Glutamatergic neuron (in vitro differentiated cells): ENCODE data around the gene TRIM17. TPM values are rescaled to one million over a fixed set of nuclear protein-coding genes. Genes with fewer than 3 reads are reported as not detected.

Experiments
- DNase-seq: peaks from one replicate; pipeline ENCODE4 v3.0.0; 2022
- H3K27ac Mint-ChIP-seq: one replicate; pipeline ENCODE4 v1.8.0; 2020; ENCODE audit warnings: mild to moderate bottlenecking, mixed read lengths, inconsistent platforms; ENCODE audit not compliant: unreplicated experiment
- H3K27me3 Mint-ChIP-seq: one replicate; pipeline ENCODE4 v1.8.0; 2020; ENCODE audit warnings: mild to moderate bottlenecking, moderate library complexity, mixed read lengths, inconsistent platforms; ENCODE audit not compliant: unreplicated experiment
- H3K36me3 Mint-ChIP-seq: one replicate; pipeline ENCODE4 v1.8.0; 2020; ENCODE audit warnings: mild to moderate bottlenecking, mixed read lengths, inconsistent platforms; ENCODE audit not compliant: unreplicated experiment
- H3K4me1 Mint-ChIP-seq: one replicate; pipeline ENCODE4 v1.8.0; 2020; ENCODE audit warnings: mild to moderate bottlenecking, low read depth, mixed read lengths, inconsistent platforms; ENCODE audit not compliant: unreplicated experiment
- H3K4me3 Mint-ChIP-seq: one replicate; pipeline ENCODE4 v1.8.0; 2020; ENCODE audit warnings: mild to moderate bottlenecking, mixed read lengths, inconsistent platforms; ENCODE audit not compliant: unreplicated experiment
- H3K9me3 Mint-ChIP-seq: one replicate; pipeline ENCODE4 v1.8.0; 2020; ENCODE audit warnings: mild to moderate bottlenecking, moderate library complexity, mixed read lengths, inconsistent platforms; ENCODE audit not compliant: unreplicated experiment
- total RNA-seq: library from RNA; stranded (reverse); fragmentation: NEBNext Ultra II Directional; extraction: Animal tissue kit (Norgen Biotek cat#: 25700); gene quantifications from one replicate; pipeline ENCODE4 v1.2.1, GENCODE V29; 2021; ENCODE audit not compliant: unreplicated experiment
- TF ChIP-seq, protein P1 (sequence below): fragments of 200-600 bp; sonication (generic); IDR thresholded peaks from one replicate; pipeline ENCODE4 v1.5.0; 2021; ENCODE audit not compliant: partially characterized antibody, unreplicated experiment

Gene TRIM17
- total RNA-seq, 1 donor from 2014 or later, result not detected

DNA sequence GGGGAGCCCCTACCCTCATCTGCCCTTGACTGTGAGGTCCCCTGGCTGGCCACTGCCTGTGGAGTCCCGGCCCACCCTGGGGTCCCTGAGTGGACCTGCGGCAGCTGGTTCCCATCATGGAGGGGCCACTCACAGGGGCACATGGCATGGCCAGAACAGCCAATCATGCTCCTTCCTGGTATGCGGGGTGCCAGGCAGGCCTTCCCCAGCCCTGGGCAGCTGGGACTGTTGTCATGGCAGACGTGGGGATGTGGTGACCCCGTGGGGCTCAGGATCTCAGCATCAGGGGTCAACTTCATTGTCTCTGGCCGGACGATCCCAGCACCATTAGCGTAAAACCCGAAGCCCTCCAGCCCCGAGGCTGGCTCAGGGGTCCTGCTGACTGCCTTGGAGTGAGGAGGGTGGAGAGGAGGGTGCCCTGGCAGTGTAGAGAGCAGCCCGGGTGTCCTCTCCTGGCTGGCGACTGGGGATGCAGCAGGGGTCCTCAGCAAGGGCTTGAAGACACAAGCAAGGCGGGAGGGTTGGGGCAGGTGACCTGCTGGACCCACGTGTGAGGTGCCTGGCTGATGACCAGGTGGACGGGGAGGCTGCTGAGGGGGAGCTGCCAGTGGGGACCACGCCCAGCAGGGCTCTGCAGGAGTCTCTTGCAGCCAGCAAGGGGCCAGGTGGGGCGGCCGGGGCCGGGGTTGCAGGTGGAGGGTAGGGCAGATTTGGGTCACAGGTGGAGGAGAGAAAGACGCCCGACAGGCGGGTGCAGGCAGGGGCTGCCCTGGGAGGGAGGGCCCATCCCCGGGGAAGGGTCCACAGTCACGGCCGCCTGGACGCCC is 55.1 kb downstream of the TRIM17 start:
- TF ChIP-seq, protein P1, sequence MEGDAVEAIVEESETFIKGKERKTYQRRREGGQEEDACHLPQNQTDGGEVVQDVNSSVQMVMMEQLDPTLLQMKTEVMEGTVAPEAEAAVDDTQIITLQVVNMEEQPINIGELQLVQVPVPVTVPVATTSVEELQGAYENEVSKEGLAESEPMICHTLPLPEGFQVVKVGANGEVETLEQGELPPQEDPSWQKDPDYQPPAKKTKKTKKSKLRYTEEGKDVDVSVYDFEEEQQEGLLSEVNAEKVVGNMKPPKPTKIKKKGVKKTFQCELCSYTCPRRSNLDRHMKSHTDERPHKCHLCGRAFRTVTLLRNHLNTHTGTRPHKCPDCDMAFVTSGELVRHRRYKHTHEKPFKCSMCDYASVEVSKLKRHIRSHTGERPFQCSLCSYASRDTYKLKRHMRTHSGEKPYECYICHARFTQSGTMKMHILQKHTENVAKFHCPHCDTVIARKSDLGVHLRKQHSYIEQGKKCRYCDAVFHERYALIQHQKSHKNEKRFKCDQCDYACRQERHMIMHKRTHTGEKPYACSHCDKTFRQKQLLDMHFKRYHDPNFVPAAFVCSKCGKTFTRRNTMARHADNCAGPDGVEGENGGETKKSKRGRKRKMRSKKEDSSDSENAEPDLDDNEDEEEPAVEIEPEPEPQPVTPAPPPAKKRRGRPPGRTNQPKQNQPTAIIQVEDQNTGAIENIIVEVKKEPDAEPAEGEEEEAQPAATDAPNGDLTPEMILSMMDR, result no peak
- peaks cover 12% of the 10 kb centered on the region for H3K4me1 Mint-ChIP-seq
- no peak overlapping the region for H3K27ac Mint-ChIP-seq
- no peak overlapping the region for H3K4me3 Mint-ChIP-seq
- peaks cover 4% of the 10 kb centered on the region for H3K27me3 Mint-ChIP-seq
- H3K9me3 Mint-ChIP-seq, result peaks cover 1% of the 10 kb centered on the region
- no peaks in the 10 kb centered on the region for H3K36me3 Mint-ChIP-seq
- DNase-seq, result peak; percentile 15

DNA sequence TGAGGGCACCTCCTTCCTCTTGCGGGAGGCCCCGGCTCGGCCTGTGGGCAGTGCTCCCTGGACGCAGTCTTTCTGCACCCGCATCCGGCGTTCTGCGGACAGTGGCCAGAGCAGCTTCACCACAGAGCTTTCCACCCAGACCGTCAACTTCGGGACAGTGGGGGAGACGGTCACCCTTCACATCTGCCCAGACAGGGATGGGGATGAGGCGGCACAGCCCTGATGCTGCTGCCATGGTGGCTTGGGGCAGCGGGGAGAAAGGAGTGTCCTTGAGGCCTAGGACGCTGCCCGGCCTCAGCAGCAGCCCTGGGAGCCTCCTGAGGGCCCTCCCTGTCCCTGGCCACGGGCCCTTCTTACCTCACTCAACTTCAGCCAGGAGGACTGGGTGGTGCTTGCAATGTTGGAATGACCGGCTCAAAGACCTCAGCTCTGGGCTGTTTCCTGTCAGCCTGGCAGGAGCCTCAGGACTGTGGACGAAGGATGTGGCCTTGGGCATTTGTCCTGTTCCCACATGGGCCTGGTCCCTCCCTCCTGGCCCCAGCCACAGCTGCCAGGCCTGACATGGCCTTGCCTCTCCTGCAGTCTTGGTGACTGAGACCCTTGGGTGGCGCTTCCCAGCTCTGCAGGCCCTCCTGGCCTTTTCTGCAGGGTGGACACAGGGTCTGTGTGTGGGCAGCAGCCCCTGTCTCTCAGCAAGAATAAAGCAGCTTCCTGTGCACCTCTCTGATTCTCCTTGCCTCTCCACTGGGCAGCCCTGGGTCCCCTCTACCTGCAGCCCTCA is 55.9 kb downstream of the TRIM17 start:
- DNase-seq, result no peak
- Mint-ChIP-seq H3K27ac (no peak overlapping the region), H3K9me3 (peaks cover 1% of the 10 kb centered on the region), H3K36me3 (no peaks in the 10 kb centered on the region), H3K27me3 (peaks cover 4% of the 10 kb centered on the region), H3K4me3 (no peak overlapping the region), H3K4me1 (peaks cover 12% of the 10 kb centered on the region)
- TF ChIP-seq, protein P1, result no peak

DNA sequence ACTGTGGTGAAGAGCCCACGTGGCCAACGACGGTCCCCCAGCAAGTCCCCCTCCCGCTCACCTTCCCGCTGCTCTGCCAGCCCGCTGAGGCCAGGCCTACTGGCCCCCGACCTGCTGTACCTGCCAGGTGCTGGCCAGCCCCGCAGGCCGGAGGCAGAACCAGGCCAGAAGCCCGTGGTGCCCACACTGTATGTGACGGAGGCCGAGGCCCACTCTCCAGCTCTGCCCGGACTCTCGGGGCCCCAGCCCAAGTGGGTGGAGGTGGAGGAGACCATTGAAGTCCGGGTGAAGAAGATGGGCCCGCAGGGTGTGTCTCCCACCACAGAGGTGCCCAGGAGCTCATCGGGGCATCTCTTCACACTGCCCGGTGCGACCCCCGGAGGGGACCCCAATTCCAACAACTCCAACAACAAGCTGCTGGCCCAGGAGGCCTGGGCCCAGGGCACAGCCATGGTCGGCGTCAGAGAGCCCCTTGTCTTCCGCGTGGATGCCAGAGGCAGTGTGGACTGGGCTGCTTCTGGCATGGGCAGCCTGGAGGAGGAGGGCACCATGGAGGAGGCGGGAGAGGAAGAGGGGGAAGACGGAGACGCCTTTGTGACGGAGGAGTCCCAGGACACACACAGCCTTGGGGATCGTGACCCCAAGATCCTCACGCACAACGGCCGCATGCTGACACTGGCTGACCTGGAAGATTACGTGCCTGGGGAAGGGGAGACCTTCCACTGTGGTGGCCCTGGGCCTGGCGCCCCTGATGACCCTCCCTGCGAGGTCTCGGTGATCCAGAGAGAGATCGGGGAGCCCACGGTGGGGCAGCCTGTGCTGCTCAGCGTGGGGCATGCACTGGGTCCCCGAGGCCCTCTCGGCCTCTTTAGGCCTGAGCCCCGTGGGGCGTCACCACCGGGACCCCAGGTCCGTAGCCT is 56.8 kb downstream of the TRIM17 start:
- H3K27ac Mint-ChIP-seq, result no peak overlapping the region

DNA sequence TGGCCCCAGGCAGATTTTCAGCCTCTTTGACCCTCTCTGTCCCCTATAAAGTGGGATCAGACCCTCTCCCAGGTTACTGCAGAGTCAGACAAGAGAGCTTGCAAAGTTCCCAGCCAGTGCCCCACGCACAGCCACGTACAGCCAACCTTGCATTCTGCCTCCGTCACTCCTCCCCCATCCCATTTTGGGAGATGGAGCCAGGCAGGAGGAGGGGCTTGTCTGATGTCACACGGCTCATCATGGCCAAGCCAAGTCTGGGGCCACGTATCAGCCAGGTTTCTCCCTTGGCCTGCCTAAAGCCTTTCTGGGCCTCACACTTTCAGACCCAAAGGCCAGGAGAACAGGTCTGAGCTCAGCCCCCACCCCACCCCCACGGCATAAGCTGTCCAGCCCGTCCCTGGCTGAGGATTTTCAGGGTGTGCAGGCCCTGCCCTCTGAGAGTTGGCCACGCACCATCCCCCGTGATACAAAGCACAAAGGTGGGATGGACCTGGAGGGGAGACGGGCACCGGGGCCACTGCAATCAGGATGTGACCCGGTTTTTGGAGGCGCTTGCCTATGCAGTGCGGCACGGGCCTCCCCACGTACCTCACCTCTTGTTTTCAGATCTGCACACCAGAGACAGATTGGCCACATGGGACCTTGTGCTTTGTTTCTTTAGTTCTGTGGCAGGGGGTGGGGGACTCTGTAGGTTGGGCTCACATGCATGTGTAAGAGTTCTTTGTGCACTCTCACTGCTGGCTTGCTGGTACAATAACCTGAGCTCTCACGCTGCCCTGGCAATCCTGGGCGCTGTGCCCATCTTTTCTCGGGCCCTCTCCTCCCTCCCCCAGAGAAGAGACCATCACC is 57.7 kb downstream of the TRIM17 start:
- Mint-ChIP-seq H3K4me3 (no peak overlapping the region), H3K4me1 (peaks cover 12% of the 10 kb centered on the region), H3K9me3 (peaks cover 1% of the 10 kb centered on the region), H3K27me3 (peaks cover 2% of the 10 kb centered on the region), H3K27ac (no peak overlapping the region), H3K36me3 (no peaks in the 10 kb centered on the region)
- DNase-seq, result no peak
- TF ChIP-seq, protein P1, result no peak

More for the DNA sequence above, 56.8 kb downstream of the TRIM17 start:
- DNase-seq, result no peak
- Mint-ChIP-seq H3K27me3 (peaks cover 4% of the 10 kb centered on the region), H3K9me3 (peaks cover 1% of the 10 kb centered on the region), H3K4me1 (peaks cover 12% of the 10 kb centered on the region), H3K4me3 (no peak overlapping the region), H3K36me3 (no peaks in the 10 kb centered on the region)
- TF ChIP-seq, protein P1, result no peak
